Measurements from ENCODE around the gene DAB1. TPM values are rescaled to one million over a fixed set of nuclear protein-coding genes. Genes with fewer than 3 reads are reported as not detected.

Gene DAB1
- total and polyA plus RNA-seq, 10 of the 15 experiments (the other 5 are each of a cell fraction or from before 2014, with no cell fraction given): 0.02 to 0.10 (median 0.03) TPM; not detected in 5

DNA sequence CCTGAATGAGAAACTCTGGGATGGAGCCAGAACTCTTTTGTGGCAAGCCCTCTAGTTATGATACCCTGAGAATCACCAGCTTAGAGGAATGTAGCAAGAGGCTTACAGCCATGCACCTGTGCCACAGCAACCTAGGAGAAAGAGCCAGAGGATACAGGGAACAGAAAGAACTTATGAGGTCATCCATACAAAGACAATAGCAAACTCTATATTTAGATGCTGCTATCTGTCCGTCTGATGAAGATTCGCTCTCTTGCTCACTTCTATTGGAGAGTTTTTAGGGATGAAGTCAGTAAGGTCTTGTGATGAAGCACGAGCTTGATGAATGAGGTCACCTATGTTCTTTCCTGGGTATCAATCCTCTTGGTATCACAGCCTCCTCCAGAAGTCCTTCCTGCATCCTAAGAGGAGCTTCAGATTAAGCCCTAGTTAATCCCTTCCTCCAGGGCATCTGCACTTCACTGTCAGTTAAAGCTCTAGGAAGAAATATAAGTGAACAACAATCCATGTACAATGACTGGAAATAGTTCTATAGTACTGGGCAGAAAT is 185.6 kb downstream of the DAB1 start (continued):
- TF ChIP-seq CBX5 (IDR thresholded peaks at IDR 0.05; ENCODE audit: low read depth) (no peak), SRF (IDR thresholded peaks at IDR 0.05; ENCODE audit: low read depth in 2 of 2, low read length in 2 of 2) (no peak), KLF5 (IDR thresholded peaks at IDR 0.05; ENCODE audit: partially characterized antibody) (no peak), SREBF2 (IDR thresholded peaks at IDR 0.05; ENCODE audit: low read length) (no peak), HDAC6 (IDR thresholded peaks at IDR 0.05; ENCODE audit: unreplicated experiment) (no peak)
- TF ChIP-seq, protein P1, sequence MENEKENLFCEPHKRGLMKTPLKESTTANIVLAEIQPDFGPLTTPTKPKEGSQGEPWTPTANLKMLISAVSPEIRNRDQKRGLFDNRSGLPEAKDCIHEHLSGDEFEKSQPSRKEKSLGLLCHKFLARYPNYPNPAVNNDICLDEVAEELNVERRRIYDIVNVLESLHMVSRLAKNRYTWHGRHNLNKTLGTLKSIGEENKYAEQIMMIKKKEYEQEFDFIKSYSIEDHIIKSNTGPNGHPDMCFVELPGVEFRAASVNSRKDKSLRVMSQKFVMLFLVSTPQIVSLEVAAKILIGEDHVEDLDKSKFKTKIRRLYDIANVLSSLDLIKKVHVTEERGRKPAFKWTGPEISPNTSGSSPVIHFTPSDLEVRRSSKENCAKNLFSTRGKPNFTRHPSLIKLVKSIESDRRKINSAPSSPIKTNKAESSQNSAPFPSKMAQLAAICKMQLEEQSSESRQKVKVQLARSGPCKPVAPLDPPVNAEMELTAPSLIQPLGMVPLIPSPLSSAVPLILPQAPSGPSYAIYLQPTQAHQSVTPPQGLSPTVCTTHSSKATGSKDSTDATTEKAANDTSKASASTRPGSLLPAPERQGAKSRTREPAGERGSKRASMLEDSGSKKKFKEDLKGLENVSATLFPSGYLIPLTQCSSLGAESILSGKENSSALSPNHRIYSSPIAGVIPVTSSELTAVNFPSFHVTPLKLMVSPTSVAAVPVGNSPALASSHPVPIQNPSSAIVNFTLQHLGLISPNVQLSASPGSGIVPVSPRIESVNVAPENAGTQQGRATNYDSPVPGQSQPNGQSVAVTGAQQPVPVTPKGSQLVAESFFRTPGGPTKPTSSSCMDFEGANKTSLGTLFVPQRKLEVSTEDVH (IDR thresholded peaks at IDR 0.05; ENCODE audit: low read depth, partially characterized antibody): no peak

- Histone ChIP-seq H3K9me3 (replicated peaks; ENCODE audit: control insufficient read depth, insufficient read depth, low read length) (no peaks in the 10 kb centered on the region), H3K27me3 (replicated peaks in 1 of 2; ENCODE audit: control insufficient read depth in 2 of 2, insufficient read depth in 2 of 2, low read length in 1 of 2) (no peaks in the 10 kb centered on the region; a peak in 1 of 4 replicates), H3K79me2 (ENCODE audit: control insufficient read depth, insufficient read depth, low read length) (no peaks in the 10 kb centered on the region), H3K4me2 (ENCODE audit: control insufficient read depth, insufficient read depth) (no peak overlapping the region), H3K9ac (ENCODE audit: control insufficient read depth, insufficient read depth, low read length) (no peak overlapping the region), H3K4me3 (no peak overlapping the region), H3K36me3 (ENCODE audit: control insufficient read depth in 2 of 2, insufficient read depth in 2 of 2, low read length in 1 of 2) (no peaks in the 10 kb centered on the region), H3K4me1 (ENCODE audit: control insufficient read depth, insufficient read depth, low read length) (no peaks in the 10 kb centered on the region), H3K27ac (ENCODE audit: control insufficient read depth, insufficient read depth) (no peak overlapping the region), H4K20me1 (ENCODE audit: control insufficient read depth, insufficient read depth) (no peaks in the 10 kb centered on the region), H2AFZ (ENCODE audit: control insufficient read depth, low read depth, low read length) (no peak overlapping the region)
- intact Hi-C loops (cut with micrococcal nuclease; ENCODE audit: unreplicated experiment) (no loop called here), in situ Hi-C loops (cut with MboI) (no loop called here)
- ChIA-PET RAD21 (ENCODE audit: unreplicated experiment) (no interaction called here), SMC1A (ENCODE audit: uncharacterized antibody, unreplicated experiment) (interaction anchor here (0.9 kb wide), 1 partner anchor 31 kb away, joined by 3 read pairs; no protein-coding TSS in a partner anchor), CTCF (no interaction called here), POLR2A (no interaction called here)
- 23% methylated on average over 10 of the region's 10 CpGs for WGBS (ENCODE audit: insufficient coverage, insufficient replicate concordance, low lambda C conversion rate, missing lambda C conversion rate)
- no peak for FAIRE-seq
- ATAC-seq: no peak
- no peak for DNase-seq (ENCODE audit: low read depth, low spot score)
- no TSS peak for BruUV-seq (replicated peaks)
- TF ChIP-seq BCL11A (IDR thresholded peaks at IDR 0.05; ENCODE audit: low read depth, low read length): no peak
- no peak for TF ChIP-seq SRF (IDR thresholded peaks at IDR 0.05; ENCODE audit: low read depth in 2 of 2, low read length in 2 of 2)
- TF ChIP-seq POLR2AphosphoS2 (IDR thresholded peaks at IDR 0.05; ENCODE audit: low read depth, low read length): no peak
- TF ChIP-seq, protein P2, sequence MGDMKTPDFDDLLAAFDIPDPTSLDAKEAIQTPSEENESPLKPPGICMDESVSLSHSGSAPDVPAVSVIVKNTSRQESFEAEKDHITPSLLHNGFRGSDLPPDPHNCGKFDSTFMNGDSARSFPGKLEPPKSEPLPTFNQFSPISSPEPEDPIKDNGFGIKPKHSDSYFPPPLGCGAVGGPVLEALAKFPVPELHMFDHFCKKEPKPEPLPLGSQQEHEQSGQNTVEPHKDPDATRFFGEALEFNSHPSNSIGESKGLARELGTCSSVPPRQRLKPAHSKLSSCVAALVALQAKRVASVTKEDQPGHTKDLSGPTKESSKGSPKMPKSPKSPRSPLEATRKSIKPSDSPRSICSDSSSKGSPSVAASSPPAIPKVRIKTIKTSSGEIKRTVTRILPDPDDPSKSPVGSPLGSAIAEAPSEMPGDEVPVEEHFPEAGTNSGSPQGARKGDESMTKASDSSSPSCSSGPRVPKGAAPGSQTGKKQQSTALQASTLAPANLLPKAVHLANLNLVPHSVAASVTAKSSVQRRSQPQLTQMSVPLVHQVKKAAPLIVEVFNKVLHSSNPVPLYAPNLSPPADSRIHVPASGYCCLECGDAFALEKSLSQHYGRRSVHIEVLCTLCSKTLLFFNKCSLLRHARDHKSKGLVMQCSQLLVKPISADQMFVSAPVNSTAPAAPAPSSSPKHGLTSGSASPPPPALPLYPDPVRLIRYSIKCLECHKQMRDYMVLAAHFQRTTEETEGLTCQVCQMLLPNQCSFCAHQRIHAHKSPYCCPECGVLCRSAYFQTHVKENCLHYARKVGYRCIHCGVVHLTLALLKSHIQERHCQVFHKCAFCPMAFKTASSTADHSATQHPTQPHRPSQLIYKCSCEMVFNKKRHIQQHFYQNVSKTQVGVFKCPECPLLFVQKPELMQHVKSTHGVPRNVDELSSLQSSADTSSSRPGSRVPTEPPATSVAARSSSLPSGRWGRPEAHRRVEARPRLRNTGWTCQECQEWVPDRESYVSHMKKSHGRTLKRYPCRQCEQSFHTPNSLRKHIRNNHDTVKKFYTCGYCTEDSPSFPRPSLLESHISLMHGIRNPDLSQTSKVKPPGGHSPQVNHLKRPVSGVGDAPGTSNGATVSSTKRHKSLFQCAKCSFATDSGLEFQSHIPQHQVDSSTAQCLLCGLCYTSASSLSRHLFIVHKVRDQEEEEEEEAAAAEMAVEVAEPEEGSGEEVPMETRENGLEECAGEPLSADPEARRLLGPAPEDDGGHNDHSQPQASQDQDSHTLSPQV (IDR thresholded peaks at IDR 0.05): no peak
- TF ChIP-seq CBX3 (IDR thresholded peaks at IDR 0.05; ENCODE audit: borderline replicate concordance, low read depth): no peak
- TF ChIP-seq ZNF384 (IDR thresholded peaks at IDR 0.05; ENCODE audit: borderline replicate concordance, low read depth, low read length): no peak
- no peak for TF ChIP-seq LARP7 (IDR thresholded peaks at IDR 0.05)
- TF ChIP-seq ELK1 (IDR thresholded peaks at IDR 0.05; ENCODE audit: low read depth, low read length): no peak
- no peak for TF ChIP-seq NFYA (IDR thresholded peaks at IDR 0.05; ENCODE audit: borderline replicate concordance, low read depth, low read length)
Observed at GRCh38 chr1:57235730-57236510, 187.9 kb downstream of the DAB1 start.
